DND-41 (cell line): ENCODE results near the gene FGFR1OP2.

Source experiments
- EZH2 ChIP-seq: IDR thresholded peaks from 3 replicates; pipeline ENCODE4 v1.6.1; 2012; ENCODE audit warnings: borderline replicate concordance, low read depth, mild to moderate bottlenecking, moderate library complexity, low read length, inconsistent platforms; ENCODE audit not compliant: severe bottlenecking
- TF ChIP-seq, protein P1 (sequence below): IDR thresholded peaks from 2 replicates; pipeline ENCODE4 v1.5.1; 2012; ENCODE audit warnings: borderline replicate concordance, low read length, moderate library complexity, mild to moderate bottlenecking; ENCODE audit not compliant: poor library complexity, severe bottlenecking; ENCODE audit errors: extremely low read depth

DNA sequence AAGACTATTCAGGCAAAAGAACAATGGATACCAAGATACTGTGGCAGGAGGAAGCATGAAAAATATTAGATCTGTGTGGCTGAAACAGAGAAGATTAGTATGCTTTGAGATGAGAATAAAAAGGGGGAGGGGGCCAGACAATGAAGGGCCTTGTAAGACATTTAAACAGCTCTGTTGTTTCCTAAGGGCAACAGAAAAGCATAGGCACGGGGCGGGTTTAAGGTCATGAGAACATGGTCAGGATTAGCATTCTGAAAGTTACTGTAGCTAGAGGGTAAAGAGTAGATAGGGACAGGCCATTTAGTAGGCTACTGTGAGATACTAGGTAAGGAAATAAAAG lies 19.1 kb upstream of the FGFR1OP2 start:
- TF ChIP-seq, protein P1, sequence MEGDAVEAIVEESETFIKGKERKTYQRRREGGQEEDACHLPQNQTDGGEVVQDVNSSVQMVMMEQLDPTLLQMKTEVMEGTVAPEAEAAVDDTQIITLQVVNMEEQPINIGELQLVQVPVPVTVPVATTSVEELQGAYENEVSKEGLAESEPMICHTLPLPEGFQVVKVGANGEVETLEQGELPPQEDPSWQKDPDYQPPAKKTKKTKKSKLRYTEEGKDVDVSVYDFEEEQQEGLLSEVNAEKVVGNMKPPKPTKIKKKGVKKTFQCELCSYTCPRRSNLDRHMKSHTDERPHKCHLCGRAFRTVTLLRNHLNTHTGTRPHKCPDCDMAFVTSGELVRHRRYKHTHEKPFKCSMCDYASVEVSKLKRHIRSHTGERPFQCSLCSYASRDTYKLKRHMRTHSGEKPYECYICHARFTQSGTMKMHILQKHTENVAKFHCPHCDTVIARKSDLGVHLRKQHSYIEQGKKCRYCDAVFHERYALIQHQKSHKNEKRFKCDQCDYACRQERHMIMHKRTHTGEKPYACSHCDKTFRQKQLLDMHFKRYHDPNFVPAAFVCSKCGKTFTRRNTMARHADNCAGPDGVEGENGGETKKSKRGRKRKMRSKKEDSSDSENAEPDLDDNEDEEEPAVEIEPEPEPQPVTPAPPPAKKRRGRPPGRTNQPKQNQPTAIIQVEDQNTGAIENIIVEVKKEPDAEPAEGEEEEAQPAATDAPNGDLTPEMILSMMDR, result no peak
- no peak for TF ChIP-seq EZH2
